Ammon's horn (tissue), 1 donor: Measurements from ENCODE around the gene CSMD2.

Source experiments
- DNase-seq: peaks from one replicate; pipeline ENCODE4 v3.0.0-alpha.2; 2016; ENCODE audit warnings: low spot score

Gene CSMD2

GRCh38 chr1:34155860-34156259, 9.2 kb downstream of the CSMD2 start:
- DNase-seq, result no peak

DNA sequence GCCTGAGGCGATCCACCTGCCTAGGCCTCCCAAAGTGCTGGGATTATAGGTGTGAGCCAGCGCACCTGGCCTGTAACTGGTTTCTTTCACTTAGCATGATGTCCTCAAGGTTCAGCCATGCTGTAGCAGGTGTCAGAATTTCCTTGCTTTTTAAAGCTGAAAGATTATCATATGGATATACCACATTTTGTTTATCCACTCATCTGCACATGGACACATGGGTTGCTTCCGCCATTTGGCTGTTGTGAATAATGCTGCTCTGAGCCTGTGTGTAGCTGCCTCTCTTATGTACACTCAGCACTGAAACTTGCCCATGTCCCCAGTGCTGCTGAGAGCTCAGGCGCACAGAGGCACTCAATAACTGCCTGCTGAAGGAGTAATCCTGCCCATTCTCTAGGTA, 11.8 kb downstream of the CSMD2 start:
- no peak for DNase-seq

DNA sequence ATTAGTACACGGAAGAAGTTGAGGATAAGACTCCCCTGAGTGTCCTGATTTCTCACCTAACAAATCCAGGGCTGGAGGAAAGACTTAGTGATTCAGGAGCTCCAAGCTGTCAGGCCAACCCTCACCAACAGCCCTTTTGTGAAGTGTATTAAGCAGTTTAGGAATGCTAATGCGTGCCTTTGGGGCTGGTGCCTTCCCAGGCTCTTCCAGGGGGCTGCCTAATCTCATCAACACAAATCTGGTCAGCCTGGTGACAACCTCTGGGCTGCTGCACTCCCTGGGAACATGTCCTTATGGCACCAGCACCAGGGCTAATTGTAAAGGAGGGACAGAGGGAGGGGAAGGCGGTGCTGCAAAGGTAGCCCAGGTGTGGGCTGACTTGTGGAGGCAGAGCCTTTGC, 15.5 kb downstream of the CSMD2 start:
- no peak for DNase-seq

DNA sequence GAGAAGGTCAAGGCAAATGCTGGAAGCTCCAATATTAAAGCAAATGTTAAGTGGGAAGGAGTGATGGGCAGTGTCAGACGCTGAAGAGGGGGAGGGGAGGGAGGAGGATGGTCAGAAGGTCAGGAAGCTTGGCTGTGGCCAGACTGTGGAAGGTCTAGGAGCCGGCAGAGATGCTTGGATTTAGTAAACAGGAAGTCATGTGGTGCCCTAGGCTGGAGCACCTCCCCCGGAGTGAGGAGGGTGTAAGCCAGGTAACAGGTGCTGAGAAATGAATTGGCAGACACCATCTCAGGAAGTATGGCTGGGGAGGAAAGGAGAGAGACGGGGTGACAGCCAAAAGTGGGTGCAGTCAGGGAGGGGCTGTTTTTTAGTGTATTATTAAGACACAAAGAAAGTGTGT, 17.7 kb downstream of the CSMD2 start:
- no peak for DNase-seq

GRCh38 chr1:34144766-34145165, 20.3 kb downstream of the CSMD2 start:
- DNase-seq, result no peak

DNA sequence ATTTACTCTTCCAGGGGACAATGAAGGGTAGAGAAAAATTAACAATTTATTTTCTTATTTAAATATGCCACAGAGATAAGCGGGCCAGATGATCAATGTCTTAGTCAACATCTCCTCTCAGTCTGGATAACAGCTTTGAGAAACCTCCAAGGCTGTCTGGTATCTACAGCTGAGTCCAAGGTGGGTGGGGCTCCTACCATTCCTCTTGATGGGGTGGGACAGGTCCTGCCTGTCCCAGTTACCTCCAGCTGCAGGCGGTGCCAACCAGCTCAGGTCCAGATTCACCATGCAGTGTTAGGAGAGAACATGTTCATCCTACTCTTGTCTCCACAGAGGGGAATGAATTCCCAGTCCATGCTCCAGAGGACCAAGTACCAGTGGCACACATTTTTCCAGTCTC, 21.1 kb downstream of the CSMD2 start:
- DNase-seq, result no peak

DNA sequence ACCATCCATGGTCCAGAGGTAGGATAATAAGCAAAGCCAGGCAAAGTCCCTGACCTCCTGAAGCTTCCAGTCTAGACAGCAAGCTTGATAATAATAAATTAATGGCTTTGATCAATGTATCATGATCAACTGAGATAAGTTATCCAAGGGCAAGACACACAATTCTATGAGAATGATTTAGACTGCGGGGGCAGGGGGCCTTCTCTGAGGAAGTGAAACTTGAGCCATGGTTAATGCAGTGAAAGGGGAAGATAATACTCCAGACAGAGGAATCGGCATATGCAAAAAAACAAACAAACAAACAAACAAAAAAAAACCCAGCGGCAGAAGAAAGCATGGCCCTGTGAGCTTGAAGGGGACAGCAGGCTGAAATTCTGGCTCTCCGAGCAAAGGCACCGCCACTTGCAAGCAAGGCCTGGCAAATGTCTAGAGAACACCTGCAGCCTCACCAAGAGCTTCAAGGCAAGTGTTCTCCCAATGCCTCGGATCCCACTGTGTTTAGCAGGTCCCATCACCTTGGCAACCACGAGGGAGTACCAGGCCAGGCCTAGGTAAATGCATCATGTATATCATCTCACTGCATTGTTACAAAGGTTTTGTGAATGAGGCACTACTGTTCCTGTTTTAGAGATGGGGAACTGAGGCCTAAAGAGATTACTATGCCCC, 24.9 kb downstream of the CSMD2 start:
- DNase-seq, result no peak

- DNase-seq, result no peak
Observed at GRCh38 chr1:34137411-34137810, 27.6 kb downstream of the CSMD2 start.

GRCh38 chr1:34132161-34132420, 32.9 kb downstream of the CSMD2 start:
- DNase-seq, result no peak

DNA sequence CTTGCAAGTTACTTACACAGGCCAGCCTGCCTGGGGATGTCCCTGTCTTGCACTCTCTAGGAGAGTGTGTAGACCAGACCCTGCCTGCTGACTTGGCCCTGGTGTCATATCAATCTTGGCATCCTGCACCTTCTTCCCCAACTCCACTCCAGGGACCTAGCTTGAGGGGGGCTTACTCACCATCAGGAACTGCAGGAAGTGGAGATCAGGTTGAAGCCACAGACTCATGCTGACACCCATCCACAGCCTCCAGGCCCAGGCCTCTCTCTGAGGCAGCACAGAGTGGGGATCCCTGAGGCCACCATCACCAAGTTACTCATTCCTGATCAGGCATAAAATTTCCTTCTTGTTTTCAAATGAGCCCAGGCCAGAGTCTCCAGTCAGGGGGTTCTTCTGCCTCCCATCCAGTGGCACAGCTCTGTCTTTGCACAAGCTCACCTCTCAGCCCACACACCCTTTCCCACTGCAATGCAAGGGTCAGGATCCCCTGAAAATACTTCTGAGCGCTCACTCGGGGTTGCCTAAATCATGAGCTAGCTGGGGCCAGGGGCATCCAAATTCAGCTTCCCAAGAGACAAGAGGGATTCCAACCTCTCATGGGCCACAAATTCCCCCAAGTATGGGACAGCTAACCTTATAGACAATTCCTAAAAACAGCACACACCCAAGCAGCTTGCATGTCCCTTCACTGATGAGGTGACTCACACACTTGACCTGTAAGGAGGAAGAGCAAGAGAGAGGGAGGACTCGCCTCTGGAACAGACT, 33.5 kb downstream of the CSMD2 start:
- DNase-seq, result no peak

GRCh38 chr1:34130306-34130705, 34.7 kb downstream of the CSMD2 start:
- no peak for DNase-seq

DNA sequence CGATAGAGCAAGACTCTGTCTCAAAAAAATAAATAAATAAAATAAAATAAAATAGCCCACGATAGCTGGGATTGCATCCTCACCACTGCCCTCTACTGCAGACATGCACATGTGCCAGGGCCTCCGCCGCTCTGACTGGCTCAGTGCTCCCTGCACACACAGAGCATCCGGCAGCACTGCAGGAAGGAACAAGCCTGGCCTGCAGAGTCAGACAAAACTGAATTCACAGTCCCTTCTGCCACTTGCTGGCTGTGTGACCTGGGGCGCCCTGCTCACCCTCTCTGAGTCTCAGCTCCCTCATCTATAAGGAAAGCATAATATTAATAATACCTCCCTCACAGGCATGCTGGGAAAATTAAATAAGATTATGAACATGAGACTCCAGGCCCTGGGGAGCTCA, 35.4 kb downstream of the CSMD2 start:
- DNase-seq, result no peak

DNA sequence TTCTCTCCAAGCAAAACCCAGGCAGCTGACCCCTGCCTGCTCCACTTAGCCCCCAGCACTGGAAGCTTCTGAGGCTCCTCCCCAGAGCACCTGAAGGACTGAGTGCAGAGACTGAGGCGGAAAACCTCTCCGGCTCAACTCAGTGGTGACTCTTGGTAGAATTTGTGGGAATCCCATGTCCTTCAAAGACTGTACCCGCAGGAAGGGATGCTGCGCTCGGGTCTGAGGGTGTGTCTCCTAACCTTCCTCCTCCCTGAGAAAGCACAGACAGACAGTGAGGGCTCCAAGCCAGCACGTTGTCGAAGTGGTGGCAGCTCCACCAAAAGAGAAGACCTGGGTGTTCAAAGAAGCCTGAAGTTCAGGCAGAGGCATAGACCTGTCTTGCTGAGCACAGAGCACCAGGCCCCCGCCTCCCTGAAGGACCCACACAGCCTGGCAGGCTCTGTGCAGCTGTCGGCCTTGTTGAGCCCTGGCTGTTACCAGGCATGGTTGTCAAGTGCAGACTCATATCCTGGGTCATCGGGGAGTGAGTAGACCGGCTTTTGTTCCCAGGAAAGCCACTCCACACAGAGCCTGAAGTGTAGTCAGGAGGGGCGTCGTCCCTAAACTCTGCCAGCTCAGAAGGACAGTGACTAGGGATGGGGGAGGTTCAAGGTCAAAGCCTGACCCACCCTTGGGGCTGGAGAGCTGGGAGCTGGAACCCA, 36.7 kb downstream of the CSMD2 start:
- no peak for DNase-seq

DNA sequence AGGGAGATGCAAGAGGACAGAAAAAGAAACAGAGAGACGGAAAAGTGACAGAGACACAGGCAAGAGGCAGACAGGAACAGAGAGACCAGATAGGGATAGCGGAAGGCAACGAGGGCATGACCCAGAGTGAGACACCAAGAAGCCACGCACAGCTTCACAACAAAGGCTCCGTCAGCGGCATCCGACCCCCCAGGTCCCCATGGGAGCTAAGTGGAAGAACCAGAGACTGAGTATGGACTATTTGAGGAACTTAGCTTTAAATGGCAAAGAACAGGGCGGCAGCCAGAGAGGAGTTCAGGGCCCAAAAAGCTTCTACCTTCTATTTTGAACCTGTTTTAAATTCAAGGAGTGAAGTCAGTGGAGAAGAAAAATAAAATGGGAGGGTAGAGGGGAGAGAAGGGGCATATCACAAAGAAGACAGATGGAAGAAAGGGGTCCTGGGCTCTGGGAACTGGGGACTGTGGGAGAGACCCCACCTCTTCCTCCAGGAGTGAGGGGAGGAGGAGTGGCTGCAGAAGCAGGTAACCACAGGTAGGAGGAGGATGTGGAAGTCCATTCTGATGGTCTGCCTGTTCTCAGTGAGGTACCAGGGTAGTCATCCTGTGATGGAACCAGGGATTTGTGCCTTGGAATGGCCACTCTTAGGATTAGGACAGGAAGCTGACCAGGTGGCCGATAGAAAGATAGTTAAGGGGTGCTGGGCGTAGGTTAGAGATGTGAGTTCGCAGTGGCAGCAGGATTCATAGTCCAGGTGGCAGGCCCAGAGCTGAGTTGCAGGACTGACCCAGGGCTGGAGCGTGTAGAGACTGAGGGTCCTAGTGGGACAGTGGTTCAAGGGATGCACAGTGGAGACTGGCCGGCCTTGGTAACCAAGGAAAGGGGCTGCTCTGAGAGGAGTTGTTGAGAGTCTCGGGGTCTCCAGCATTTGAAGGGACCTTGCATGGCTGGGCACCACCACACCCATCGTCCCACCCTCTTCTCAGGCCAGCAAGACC, 37.7 kb downstream of the CSMD2 start:
- DNase-seq, result no peak

- no peak for DNase-seq
Observed at GRCh38 chr1:34126486-34126885, 38.5 kb downstream of the CSMD2 start.

GRCh38 chr1:34125721-34126380, 39.2 kb downstream of the CSMD2 start:
- no peak for DNase-seq

DNA sequence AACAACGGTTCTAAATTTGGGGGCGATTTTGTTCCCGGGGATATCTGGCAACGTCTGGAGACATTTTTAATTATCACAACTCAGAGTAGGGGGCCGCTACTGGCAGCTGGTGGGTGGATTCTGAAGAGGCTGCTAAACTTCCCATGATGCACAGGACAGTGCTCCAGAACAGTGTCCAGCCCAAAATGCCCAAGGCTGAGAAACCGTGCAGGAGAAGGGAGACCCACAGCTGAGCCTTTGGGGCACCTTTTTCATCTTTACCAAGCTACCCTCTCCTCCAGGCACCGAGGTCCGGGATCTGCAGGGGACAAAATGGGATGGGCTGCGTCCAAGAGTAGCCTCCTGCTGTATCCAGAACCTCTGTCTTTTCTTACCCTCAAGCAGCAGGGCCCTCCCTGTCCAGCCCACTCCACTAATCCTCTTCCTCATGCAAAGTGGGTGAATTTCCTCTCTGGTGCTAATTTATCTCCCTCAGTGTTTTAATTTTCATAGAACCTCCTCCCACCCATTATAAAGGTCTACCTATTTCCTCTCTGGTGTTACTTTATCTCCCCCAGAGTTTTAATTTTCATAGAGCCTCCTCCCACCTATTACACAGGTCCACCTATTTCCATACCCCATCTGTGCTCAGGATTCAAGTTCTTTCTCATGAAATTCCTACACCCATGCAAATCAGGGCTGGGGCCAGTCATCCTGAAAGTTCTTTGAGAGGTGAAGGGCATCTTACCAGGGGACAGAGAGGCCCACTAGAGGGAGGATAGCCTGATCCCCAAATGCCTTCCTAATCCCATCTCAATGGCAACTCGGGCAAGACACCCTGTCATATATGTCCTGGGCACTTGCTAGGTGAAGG, 42.7 kb downstream of the CSMD2 start:
- DNase-seq, result no peak

DNA sequence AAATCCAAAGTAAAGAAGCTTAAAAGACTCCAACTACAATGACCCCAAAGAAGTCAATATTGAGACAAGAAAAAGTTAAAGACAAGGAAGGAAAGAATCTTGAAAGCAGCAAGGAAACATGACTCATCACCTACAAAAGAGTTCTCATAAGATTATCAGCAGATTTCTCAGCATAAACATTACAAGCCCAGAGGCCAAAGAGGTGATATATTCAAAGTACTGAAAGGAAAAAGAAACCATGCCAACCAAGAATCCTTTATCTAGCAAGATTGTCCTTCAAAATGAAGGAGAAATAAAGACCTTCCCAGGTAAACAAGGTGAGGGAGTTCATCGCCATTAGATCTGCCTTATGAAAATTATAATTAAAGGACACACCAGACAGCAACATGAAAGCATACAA, 49.8 kb downstream of the CSMD2 start:
- no peak for DNase-seq

DNA sequence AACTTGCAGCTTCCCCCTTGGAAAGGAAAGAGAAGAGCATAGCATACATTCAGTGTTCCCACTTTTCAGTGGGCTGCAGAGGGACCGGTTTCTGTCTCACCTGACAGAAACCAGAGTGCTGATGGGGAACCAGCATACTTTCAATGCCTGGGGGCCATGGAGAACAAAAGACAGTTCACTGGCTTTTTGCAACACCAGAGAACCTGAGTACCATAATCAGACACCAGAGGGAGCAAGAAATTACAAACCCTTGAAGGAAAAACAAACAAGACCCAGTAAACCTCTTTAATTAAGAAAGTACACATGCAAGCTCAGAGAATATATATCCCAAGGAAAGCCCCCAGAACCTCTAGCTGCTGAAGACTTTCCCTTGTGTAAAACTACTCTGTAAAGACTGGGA, 51.1 kb downstream of the CSMD2 start:
- no peak for DNase-seq

- DNase-seq, result no peak
Observed at GRCh38 chr1:34113362-34113761, 51.7 kb downstream of the CSMD2 start.

DNA sequence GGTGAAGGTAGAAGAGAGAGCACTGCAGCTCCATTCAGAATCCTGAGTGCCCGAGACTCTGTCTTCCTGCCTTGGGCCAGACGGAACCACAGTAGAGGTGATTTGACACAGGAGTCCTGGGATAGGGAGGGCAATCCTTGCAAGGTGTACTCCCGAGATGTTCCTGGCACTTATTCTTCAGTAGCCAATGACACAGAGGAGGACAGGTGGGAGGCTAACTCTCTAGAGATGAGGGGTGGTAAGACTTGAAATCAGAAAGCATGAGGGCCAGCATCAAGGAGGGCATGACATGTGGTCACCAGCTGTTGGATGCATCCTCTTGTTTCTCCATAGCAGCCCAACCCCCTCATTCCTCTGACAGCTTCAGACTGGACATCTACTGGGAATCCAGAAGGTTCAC, 56.3 kb downstream of the CSMD2 start:
- no peak for DNase-seq
